ENCODE measurements around the gene SBF1.

SBF1 gene

GRCh38 chr22:50481440-50482106, 6.7 kb upstream of the SBF1 start, which contains the start of gene ADM2:
Gene ADM2, plus strand, starts transcription at chr22:50481543. Its CDS starts 305 bp downstream, at chr22:50481848.
- no peaks in the 10 kb centered on the region for H3K36me3 ChIP-seq (ENCODE audit: control insufficient read depth, insufficient read depth, low read length)
- H3K9ac ChIP-seq (ENCODE audit: low read depth, low read length) = peak within 1 kb of the TSS; percentile 47
- H3K9me3 ChIP-seq (ENCODE audit: control insufficient read depth, insufficient read depth, low read length) = no peaks in the 10 kb centered on the region
- no peaks in the 10 kb centered on the region for H3K4me1 ChIP-seq (ENCODE audit: control insufficient read depth, insufficient read depth, low read length)
- peak within 1 kb of the TSS; percentile 60 for H3K4me3 ChIP-seq (ENCODE audit: low read depth, low read length)
- peaks cover 10% of the 10 kb centered on the region for H3K27me3 ChIP-seq (ENCODE audit: control insufficient read depth, insufficient read depth, low read length)

GRCh38 chr22:50481045-50481439, 6.2 kb upstream of the SBF1 start:
- Histone ChIP-seq H3K4me3 (ENCODE audit: low read depth, low read length) (peak overlapping the region; percentile 60), H3K27me3 (ENCODE audit: control insufficient read depth, insufficient read depth, low read length) (peaks cover 10% of the 10 kb centered on the region), H3K9me3 (ENCODE audit: control insufficient read depth, insufficient read depth, low read length) (no peaks in the 10 kb centered on the region), H3K36me3 (ENCODE audit: control insufficient read depth, insufficient read depth, low read length) (no peaks in the 10 kb centered on the region), H3K4me1 (ENCODE audit: control insufficient read depth, insufficient read depth, low read length) (no peaks in the 10 kb centered on the region), H3K9ac (ENCODE audit: low read depth, low read length) (no peak overlapping the region)

GRCh38 chr22:50479721-50480120, 4.9 kb upstream of the SBF1 start:
- H3K36me3 ChIP-seq (ENCODE audit: control insufficient read depth, insufficient read depth, low read length) = no peaks in the 10 kb centered on the region
- peaks cover 10% of the 10 kb centered on the region for H3K27me3 ChIP-seq (ENCODE audit: control insufficient read depth, insufficient read depth, low read length)
- no peaks in the 10 kb centered on the region for H3K9me3 ChIP-seq (ENCODE audit: control insufficient read depth, insufficient read depth, low read length)
- no peak overlapping the region for H3K4me3 ChIP-seq (ENCODE audit: low read depth, low read length)
- H3K9ac ChIP-seq (ENCODE audit: low read depth, low read length) = no peak overlapping the region
- no peaks in the 10 kb centered on the region for H3K4me1 ChIP-seq (ENCODE audit: control insufficient read depth, insufficient read depth, low read length)

- Histone ChIP-seq H3K4me1 (ENCODE audit: control insufficient read depth, insufficient read depth, low read length) (peaks cover 4% of the 10 kb centered on the region), H3K9me3 (ENCODE audit: control insufficient read depth, insufficient read depth, low read length) (no peaks in the 10 kb centered on the region), H3K4me3 (ENCODE audit: low read depth, low read length) (no peak overlapping the region), H3K9ac (ENCODE audit: low read depth, low read length) (no peak overlapping the region), H3K36me3 (ENCODE audit: control insufficient read depth, insufficient read depth, low read length) (peaks cover under 1% of the 10 kb centered on the region), H3K27me3 (ENCODE audit: control insufficient read depth, insufficient read depth, low read length) (peaks cover 10% of the 10 kb centered on the region)
Observed at GRCh38 chr22:50477923-50478322, 3.1 kb upstream of the SBF1 start.

DNA sequence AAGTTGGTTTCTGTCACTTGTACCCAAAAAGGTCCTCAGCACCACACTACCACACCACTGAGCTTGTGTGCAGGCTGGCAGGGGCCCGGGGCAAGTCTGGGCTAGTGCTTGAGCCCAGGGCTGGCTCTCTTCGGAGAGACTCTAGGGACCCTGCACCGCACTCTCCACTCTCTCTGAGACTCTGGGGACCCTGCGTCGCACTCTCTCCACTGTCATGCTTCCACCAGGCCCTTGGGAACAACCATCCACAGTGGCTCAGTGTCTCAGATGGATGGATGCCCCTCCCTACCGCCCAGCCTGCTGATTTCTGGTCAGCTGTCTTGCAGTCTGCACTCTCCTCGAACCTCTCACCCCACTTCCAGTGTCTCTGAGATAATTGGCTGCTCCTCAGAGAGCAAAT, 2.0 kb upstream of the SBF1 start:
- Histone ChIP-seq H3K4me3 (ENCODE audit: low read depth, low read length) (no peak overlapping the region), H3K9ac (ENCODE audit: low read depth, low read length) (no peak overlapping the region), H3K27me3 (ENCODE audit: control insufficient read depth, insufficient read depth, low read length) (peaks cover 10% of the 10 kb centered on the region), H3K36me3 (ENCODE audit: control insufficient read depth, insufficient read depth, low read length) (peaks cover 6% of the 10 kb centered on the region), H3K9me3 (ENCODE audit: control insufficient read depth, insufficient read depth, low read length) (no peaks in the 10 kb centered on the region), H3K4me1 (ENCODE audit: control insufficient read depth, insufficient read depth, low read length) (peaks cover 4% of the 10 kb centered on the region)

DNA sequence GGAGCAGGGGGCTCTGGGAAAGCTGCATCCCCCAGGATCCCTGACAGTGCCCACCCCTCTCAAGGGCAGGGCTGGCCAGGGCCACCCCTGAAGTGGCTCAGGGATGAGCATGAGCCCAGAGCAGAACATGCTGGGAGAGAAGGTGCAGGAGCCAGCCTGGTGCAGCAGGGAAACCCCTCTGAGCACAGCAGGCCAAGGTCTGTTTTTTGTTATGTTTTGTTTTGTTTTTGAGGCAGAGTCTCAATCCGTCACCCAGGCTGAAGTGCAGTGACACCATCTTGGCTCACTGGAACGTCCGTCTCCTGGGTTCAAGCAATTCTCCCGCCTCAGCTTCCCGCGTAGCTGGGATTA, 792 bp upstream of the SBF1 start:
- H3K9me3 ChIP-seq (ENCODE audit: control insufficient read depth, insufficient read depth, low read length) = no peaks in the 10 kb centered on the region
- peaks cover 10% of the 10 kb centered on the region for H3K27me3 ChIP-seq (ENCODE audit: control insufficient read depth, insufficient read depth, low read length)
- peaks cover 14% of the 10 kb centered on the region for H3K36me3 ChIP-seq (ENCODE audit: control insufficient read depth, insufficient read depth, low read length)
- H3K4me1 ChIP-seq (ENCODE audit: control insufficient read depth, insufficient read depth, low read length) = peaks cover 4% of the 10 kb centered on the region
- H3K4me3 ChIP-seq (ENCODE audit: low read depth, low read length) = no peak overlapping the region
- H3K9ac ChIP-seq (ENCODE audit: low read depth, low read length) = no peak overlapping the region

- Histone ChIP-seq H3K4me3 (ENCODE audit: low read depth, low read length) (peak overlapping the region; percentile 60), H3K9me3 (ENCODE audit: control insufficient read depth, insufficient read depth, low read length) (no peaks in the 10 kb centered on the region), H3K4me1 (ENCODE audit: control insufficient read depth, insufficient read depth, low read length) (peaks cover 12% of the 10 kb centered on the region), H3K27me3 (ENCODE audit: control insufficient read depth, insufficient read depth, low read length) (no peaks in the 10 kb centered on the region), H3K36me3 (ENCODE audit: control insufficient read depth, insufficient read depth, low read length) (peaks cover 14% of the 10 kb centered on the region), H3K9ac (ENCODE audit: low read depth, low read length) (peak overlapping the region; percentile 41)
Observed at GRCh38 chr22:50473855-50474671, 772 bp downstream of the SBF1 start.

DNA sequence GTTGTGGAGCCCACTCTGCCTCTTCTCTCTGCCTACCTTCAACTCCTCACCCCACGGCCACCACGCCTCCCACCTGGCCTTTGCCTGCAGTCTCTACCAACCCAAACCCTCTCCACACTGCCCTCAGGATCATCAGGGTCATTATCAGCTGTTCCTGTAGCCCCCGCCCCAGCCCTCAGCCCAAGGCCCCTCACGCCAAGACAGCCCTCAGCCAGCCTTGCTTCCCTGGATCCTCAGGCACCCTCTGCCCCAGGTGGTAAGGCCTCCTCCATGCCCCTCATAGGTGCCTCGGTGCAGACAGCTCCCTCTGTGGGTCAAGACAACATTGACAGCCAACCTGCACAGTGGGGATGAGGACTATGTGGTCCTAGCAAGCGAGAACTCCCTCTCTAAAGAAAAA, 1.7 kb downstream of the SBF1 start:
- H3K36me3 ChIP-seq (ENCODE audit: control insufficient read depth, insufficient read depth, low read length) = peaks cover 15% of the 10 kb centered on the region
- H3K9me3 ChIP-seq (ENCODE audit: control insufficient read depth, insufficient read depth, low read length) = no peaks in the 10 kb centered on the region
- H3K4me3 ChIP-seq (ENCODE audit: low read depth, low read length) = peak overlapping the region; percentile 60
- H3K27me3 ChIP-seq (ENCODE audit: control insufficient read depth, insufficient read depth, low read length) = no peaks in the 10 kb centered on the region
- H3K4me1 ChIP-seq (ENCODE audit: control insufficient read depth, insufficient read depth, low read length) = peaks cover 12% of the 10 kb centered on the region
- no peak overlapping the region for H3K9ac ChIP-seq (ENCODE audit: low read depth, low read length)

DNA sequence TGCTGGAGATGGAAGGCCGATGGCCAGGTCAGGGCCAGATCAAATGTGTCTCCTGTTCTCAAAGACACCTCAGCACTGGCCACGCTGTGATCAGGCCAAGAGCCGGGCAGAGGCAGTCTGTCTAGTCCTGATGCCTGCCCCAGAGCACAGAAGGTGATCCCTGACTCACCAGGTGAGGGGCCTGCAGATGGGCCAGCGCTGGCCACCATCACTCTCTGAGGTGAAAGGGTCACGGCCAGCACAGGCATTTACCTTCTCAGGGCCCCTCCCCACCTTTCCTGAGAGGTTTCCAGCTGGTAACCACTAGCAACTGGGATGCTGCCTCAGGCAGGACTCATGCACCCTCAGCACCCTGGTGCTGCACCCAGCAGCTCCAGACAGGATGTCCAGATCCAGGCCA, 2.9 kb downstream of the SBF1 start:
- H3K4me3 ChIP-seq (ENCODE audit: low read depth, low read length) = no peak overlapping the region
- no peaks in the 10 kb centered on the region for H3K9me3 ChIP-seq (ENCODE audit: control insufficient read depth, insufficient read depth, low read length)
- no peaks in the 10 kb centered on the region for H3K27me3 ChIP-seq (ENCODE audit: control insufficient read depth, insufficient read depth, low read length)
- no peak overlapping the region for H3K9ac ChIP-seq (ENCODE audit: low read depth, low read length)
- H3K4me1 ChIP-seq (ENCODE audit: control insufficient read depth, insufficient read depth, low read length) = peaks cover 12% of the 10 kb centered on the region
- H3K36me3 ChIP-seq (ENCODE audit: control insufficient read depth, insufficient read depth, low read length) = peaks cover 23% of the 10 kb centered on the region

GRCh38 chr22:50471197-50471847, 3.5 kb downstream of the SBF1 start:
- Histone ChIP-seq H3K4me3 (ENCODE audit: low read depth, low read length) (no peak overlapping the region), H3K27me3 (ENCODE audit: control insufficient read depth, insufficient read depth, low read length) (no peaks in the 10 kb centered on the region), H3K36me3 (ENCODE audit: control insufficient read depth, insufficient read depth, low read length) (peaks cover 29% of the 10 kb centered on the region), H3K4me1 (ENCODE audit: control insufficient read depth, insufficient read depth, low read length) (peaks cover 12% of the 10 kb centered on the region), H3K9ac (ENCODE audit: low read depth, low read length) (no peak overlapping the region), H3K9me3 (ENCODE audit: control insufficient read depth, insufficient read depth, low read length) (no peaks in the 10 kb centered on the region)

GRCh38 chr22:50470491-50470890, 4.3 kb downstream of the SBF1 start:
- H3K36me3 ChIP-seq (ENCODE audit: control insufficient read depth, insufficient read depth, low read length) = peaks cover 37% of the 10 kb centered on the region
- peak overlapping the region; percentile 57 for H3K9ac ChIP-seq (ENCODE audit: low read depth, low read length)
- peaks cover 12% of the 10 kb centered on the region for H3K4me1 ChIP-seq (ENCODE audit: control insufficient read depth, insufficient read depth, low read length)
- H3K27me3 ChIP-seq (ENCODE audit: control insufficient read depth, insufficient read depth, low read length) = no peaks in the 10 kb centered on the region
- H3K9me3 ChIP-seq (ENCODE audit: control insufficient read depth, insufficient read depth, low read length) = no peaks in the 10 kb centered on the region
- no peak overlapping the region for H3K4me3 ChIP-seq (ENCODE audit: low read depth, low read length)

Measured in iPS-15b (cell line).